GM12872 (cell line): ENCODE measurements around the gene NFYC.

Experiments used
- TF ChIP-seq, protein P1 (sequence below): IDR thresholded peaks from 3 replicates; pipeline ENCODE4 v1.5.1; 2011; ENCODE audit warnings: low read depth, mild to moderate bottlenecking, low read length, moderate library complexity; ENCODE audit not compliant: insufficient read depth

NFYC gene

DNA sequence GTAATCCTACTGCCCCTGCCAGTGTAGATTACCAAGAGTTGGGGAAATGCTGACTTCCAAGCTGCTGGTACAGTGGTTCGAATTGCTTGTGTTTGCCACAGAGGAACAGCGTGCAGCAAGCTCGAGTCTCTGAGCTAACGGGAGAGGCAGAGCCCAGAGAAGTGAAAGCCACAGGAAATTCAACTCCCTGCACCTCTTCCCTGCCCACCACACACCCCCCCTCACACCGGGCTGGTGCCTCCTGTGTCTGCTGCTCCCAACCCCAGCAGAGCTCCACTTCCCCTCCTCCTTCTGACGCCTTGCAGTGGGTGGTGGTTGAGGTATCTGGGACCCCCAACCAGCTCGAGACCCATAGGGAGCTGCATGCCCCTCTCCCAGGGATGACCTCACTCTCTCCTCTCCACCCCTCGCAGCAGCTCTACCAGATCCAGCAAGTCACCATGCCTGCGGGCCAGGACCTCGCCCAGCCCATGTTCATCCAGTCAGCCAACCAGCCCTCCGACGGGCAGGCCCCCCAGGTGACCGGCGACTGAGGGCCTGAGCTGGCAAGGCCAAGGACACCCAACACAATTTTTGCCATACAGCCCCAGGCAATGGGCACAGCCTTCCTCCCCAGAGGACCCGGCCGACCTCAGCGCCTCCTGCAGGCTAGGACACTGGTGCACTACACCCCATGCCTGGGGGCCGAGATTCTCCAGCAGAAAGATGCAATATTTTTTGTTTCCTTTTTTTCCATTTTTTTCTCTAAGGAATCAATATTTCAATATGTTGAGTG is 79.0 kb downstream of the NFYC start:
- TF ChIP-seq, protein P1, sequence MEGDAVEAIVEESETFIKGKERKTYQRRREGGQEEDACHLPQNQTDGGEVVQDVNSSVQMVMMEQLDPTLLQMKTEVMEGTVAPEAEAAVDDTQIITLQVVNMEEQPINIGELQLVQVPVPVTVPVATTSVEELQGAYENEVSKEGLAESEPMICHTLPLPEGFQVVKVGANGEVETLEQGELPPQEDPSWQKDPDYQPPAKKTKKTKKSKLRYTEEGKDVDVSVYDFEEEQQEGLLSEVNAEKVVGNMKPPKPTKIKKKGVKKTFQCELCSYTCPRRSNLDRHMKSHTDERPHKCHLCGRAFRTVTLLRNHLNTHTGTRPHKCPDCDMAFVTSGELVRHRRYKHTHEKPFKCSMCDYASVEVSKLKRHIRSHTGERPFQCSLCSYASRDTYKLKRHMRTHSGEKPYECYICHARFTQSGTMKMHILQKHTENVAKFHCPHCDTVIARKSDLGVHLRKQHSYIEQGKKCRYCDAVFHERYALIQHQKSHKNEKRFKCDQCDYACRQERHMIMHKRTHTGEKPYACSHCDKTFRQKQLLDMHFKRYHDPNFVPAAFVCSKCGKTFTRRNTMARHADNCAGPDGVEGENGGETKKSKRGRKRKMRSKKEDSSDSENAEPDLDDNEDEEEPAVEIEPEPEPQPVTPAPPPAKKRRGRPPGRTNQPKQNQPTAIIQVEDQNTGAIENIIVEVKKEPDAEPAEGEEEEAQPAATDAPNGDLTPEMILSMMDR = no peak

DNA sequence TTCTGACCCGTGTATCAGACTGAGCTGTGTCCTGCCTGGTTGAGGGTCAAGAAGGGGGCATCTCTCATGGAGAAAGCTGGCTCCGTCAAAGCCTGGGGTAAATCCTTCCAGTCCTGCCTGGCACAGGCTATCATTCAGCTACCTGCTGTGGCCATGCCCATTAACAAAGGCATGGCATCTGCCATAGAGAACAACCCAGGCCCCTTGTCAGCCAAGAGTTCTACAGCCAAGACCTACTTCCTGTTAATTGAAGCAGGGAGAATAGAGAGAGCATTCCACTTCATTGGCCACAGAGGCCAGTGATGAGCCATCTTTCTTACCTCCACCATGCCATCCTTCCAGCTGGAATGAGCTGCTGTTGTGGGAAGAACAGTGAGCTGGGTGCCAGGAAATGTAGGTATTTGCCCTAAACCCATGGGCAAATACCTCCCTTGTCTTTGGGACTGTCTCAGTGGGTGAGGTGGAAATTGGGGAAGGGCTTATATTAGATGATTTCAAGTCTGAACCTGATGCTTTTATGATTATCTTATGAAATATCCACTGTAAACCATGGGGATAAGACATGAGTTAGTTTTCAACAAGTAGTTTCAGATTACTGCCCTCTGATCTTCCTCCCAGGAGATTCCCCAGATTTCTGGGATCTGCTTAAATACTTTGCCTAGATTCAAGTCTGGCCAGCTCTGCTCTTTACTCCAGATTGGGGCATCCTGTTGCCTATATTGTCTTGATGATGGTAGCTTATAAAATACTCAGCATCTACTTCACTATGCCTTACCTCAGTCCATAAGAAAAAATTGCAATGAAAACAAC is 80.8 kb downstream of the NFYC start:
- TF ChIP-seq, protein P1 = no peak

DNA sequence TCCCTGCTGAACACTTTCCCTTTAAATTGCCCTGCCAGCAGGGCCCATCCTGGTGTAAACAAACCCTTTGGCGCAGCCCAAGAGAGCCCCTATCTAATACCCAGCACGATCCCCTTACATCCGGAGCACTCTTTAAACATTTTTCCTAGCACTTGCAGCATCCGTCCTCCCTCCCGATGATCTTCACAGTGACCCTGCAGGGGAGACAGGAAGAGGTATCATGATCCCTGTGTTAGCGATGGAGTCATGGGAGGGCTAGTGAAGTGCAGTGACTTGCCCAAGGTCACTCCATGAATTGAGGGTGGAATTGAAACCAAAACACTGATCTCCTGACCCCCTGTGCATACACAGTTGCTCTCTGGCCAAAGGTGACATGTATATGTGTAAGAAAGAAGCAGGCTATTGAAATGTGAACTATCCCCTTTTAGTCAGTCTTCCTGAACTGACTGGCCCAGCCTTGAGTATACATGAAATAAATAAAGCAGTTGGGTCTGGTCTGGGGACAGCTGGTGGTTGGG is 82.3 kb downstream of the NFYC start:
- TF ChIP-seq, protein P1 = no peak

DNA sequence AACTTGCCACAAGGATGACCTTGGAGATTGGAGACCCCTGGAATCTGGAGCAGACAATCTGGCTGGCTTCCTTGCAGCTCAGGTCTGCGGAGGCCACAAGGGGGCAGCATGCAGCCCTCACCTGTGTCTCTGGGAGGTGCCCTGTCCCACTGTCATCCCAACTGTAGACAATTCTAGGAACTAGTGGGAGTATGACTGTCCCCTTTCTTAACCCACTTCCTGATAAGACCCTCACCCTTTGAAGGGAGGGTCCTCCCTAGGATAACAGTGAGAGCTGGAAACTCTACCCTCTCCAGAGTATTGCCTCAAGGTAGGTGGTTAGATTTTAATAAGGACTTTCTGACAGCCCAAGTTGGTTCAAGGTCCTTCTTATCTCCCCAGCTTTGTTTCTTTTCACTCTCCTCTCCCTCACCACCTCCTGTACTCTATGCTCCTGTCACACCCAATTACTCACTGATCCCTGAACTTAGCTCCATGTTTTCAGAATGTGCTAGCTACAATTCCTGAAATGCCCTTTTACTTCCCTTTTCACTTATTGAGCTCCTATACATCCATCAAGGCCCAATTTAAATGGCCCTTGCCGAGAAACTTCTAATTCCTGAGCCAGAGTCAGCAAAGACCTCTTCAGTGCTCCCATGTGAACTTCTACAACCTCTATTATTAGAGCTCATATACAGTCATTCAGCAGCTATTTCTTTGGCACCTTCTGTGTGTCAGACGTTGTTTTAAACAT is 82.9 kb downstream of the NFYC start:
- TF ChIP-seq, protein P1 = peak; percentile 93

DNA sequence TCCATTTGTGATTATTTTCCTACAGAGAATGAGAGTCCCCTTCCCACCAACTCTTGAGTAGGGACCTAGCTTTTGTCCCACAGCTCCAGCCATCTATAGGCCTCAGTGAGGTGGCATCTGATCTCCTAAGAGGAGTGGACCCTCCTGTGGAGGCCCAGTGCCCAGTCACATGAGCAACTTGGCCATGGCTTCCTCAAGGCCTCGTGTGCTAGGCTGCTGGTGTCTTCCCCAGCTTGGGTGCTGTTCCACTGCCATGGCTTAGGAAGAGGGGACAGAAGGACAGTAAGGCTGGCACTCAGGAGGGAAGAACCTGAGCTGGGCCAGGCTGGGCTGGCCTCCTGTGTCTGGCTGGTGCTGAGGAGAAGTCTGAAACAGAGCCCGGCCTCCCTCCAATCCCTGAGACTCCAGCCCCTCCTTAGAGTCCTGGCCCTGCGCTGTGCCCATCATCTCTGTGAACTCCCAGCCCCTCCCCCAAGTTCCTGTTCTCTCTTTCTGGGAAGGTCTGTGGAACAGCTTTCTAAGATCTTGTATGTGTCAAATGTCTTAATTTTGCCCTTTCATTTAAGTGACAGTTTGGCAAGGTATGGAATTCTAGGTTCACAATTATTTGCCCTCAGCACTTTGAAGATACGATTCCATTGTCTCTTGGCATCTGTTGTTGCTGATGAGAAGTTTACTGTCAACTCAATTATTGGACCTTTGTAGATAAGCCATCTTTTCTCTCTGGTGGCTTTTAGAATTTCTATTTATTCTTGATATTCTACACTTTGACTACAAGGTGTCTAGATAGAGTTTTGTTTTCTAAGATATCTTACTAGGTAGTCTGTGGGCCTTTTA is 85.0 kb downstream of the NFYC start:
- TF ChIP-seq, protein P1 = no peak

DNA sequence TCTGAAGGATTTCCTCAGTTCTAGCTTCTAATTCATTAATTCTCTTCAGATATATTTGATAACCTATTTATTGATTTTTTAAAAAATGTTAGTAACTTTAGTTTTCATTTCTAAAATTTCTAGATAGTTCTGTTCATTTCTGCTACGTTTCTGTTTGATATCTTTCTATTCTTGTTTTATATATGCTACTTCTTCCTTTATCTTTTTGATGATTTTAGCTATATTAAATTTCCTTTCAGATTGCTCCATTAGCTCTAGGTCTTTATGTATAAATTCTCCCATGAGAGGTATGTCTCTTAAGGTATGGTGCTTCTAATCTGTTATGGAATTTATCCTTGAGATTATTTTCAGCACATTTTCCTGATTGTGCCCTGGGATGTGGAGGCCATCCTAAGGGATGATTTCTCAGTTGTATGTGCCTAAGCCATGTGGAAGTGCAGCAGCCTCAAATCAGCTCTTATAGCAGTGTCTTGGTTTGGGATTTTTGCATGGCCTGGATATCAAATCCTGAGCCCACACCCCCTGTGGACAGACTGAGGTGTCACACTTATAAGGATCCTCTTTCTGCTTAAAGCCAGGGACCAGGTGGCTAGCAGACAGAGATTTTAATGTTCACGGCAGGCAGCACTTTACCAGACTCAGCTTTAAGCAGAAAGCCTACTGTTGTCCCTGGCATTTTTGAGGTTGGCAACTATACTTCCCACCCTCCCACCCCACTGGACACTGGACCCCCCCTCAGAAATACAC is 85.9 kb downstream of the NFYC start:
- TF ChIP-seq, protein P1 = no peak
